ENCODE data around the gene COMT.

- TF ChIP-seq CTCF (IDR thresholded peaks at IDR 0.05; ENCODE audit: insufficient read depth, low read length) = no peak
- TF ChIP-seq REST (IDR thresholded peaks at IDR 0.05; ENCODE audit: insufficient replicate concordance, low read depth) = no peak
- no peak for TF ChIP-seq POLR2AphosphoS5 (IDR thresholded peaks at IDR 0.05; ENCODE audit: low read depth)
These were observed 17.6 kb upstream of the COMT start for GRCh38 chr22:19923914-19924513.

Data from HL-60 (cell line).